HG03064 (cell line): ENCODE results near the gene NTM.
"Not testable (repeated sequence)": the region's sequence is repeated elsewhere in the genome, so short reads cannot be mapped to it uniquely, and the experiment has no call there.

ENCODE experiments used
- ATAC-seq: cut with Tn5 transposase; IDR thresholded peaks from one replicate; pipeline ENCODE4 v1.9.1; 2021; ENCODE audit warnings: low read depth; ENCODE audit not compliant: unreplicated experiment

NTM gene

DNA sequence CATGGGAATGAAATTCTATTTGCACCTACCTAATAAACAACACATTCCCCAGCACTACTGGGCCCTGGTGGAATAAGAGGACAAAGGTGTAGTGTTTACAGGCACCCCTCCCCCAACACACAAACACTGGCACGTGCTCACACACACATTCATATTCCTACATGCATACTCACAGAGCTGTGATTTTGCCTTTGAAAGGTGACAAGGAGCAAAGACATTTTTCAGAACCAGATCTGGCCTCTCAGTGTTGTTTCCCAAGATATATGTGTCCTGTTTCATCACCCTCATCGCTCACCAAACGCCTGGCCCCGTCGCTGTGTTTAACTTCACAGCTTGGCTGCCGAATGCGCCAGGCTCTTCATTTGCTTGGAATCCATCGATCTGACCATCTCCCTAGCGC lies 292.6 kb downstream of the NTM start:
- no peak for ATAC-seq

DNA sequence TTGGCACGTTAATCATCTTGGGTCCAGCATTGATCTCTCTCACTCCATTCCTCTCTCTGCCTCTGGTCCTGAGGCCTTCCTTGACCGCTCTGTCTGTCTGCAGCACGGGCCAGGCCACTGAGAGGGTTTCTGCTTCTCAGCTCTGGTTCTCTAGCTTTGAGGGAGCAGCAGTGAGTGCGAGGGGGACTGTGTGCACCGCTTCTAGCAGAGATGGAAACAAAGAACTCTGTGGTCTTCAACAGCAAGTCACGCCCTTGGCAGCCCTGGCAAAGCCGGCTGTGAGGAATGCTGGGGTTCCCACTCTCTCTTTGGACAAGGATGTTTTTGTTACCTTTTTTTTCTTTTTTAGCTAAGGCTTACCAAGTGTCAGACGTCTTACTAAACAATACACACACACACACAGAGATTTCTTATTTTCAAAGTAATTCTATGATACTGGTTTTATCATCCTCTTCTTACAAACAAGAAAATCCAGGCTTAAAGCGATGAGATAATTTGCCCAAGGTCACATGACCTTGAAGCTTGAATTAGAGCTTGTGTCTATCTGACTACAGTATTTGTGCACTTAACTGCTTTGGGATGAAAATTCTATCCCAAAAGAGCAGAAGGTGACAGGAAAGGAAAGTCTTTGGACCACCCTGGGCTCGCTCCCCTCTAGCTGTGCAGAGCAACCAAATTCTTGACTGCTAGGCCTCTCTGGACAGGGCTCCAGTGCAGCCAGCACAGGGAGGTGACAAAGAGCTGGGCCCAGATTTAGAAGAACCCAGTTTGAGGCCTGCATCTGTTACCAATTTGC lies 293.2 kb downstream of the NTM start:
- ATAC-seq: no peak

DNA sequence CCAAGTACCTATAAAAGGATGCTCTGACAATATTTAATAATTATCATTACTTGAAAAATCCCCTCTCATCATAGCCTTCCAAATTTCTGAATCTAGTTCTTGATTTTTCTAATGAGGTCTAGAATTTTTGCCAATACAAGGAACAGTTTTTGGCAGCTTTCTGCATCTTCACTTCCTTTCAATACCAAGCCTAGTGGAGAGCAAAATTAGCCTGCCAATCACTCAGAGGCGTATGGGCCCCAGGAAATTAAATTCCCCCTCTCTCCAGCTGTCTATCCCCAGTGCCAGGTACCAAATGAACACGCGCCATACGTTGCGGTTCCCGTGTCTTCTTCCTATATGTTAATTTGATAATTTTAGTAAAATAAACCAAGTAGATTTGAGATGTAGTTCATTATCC lies 293.9 kb downstream of the NTM start:
- no peak for ATAC-seq

DNA sequence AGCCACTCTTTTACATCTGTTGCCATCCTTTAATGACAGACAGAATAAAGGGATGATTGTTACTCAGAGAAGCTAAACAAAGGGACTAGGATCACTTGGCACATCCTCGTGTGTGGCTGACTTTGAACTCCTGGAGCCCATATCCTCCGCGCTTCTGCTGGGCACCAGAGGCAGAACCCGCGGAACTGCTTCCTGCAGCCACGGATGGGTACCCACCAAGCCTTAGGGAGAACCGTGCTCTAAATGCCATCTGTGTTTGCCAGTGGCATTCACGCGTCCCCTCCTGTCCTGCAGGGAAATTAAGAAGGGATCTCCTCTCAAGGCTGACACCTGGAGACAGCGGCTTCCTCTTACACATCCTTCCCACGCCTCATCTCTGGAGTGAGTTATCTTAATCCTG lies 294.4 kb downstream of the NTM start:
- no peak for ATAC-seq

DNA sequence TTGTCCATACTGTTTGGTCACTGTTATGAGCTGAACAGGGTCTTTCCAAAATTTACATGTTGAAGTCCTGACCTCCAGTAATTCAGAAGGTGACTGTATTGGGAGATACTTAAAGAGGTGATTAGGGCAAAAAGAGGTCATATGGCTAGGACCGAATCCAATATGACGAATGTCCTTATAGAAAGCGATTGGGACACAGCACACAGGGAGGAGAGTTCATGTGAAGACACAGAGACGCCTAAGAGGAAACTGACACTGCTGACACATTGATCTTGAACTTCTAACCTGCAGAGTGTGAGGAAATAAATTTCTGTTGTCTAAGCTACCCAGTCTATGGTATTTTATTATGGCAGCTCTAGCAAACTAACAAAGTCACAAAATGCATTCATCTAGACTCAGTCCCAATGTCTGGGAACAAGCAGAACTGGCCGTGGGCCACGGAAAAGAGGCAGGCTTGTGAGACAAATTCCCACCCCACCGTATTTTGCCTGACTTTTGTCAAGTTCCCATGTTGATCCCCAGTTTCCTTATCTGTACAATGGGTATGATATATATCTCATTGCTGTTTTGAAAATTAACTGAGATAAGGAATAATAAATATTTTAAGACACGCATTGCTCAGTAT lies 295.0 kb downstream of the NTM start:
- no peak for ATAC-seq

DNA sequence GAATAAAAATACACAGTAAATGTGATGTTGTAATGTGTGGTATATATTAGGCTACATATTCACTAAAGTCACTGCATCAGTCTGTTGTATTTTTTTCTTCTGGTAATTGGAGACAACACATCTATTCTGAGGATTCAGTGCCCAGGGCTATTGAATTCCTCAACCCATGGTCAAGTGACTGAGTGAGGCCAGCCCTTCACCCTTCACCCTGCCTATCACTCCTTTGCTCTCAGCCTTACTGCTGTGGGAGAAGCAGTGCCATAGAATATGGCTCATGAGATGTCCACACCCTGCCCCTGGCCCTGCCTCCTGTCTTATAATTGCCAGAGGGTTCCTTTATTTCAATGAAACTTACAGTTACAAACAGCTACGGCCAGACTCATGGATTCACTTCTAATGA lies 295.6 kb downstream of the NTM start:
- no peak for ATAC-seq

DNA sequence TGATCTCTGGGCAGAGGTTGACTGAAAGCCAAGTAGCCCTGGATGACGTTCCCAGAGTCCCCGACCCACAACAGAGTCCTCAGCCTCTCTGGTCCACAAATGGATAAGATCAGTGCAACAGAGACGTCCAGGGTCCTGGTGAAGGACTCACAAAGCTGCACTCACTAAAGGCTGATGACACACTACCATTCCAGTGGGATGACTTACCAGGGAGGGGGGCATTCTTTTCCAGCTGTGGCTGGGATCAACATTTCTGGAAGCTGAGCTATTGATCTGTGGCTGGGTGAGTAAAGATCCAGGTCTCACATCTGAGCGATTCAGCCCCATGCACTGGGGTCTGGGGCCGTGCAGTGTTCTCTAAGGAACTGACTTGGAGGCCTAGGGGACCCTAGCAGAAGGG lies 296.2 kb downstream of the NTM start:
- ATAC-seq: no peak

DNA sequence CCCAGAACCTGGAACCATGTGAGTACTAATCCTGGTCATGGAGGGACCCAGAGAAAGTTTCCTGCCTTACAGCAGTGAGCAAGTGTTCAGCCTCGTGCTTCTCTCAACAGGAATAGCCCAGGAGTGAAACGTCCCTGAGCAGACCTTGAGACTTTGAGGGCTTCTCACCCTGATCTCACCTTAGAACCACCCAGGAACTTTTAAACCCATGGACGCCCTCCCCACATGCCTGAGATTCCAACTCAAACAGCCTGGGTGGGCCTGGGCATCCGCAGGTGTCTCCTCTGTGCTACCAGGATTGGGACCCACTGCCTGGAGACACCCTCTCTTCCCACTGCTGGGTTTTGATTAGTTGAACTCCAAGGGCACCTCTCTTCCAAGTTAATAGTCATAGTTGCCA lies 297.2 kb downstream of the NTM start:
- no peak for ATAC-seq

DNA sequence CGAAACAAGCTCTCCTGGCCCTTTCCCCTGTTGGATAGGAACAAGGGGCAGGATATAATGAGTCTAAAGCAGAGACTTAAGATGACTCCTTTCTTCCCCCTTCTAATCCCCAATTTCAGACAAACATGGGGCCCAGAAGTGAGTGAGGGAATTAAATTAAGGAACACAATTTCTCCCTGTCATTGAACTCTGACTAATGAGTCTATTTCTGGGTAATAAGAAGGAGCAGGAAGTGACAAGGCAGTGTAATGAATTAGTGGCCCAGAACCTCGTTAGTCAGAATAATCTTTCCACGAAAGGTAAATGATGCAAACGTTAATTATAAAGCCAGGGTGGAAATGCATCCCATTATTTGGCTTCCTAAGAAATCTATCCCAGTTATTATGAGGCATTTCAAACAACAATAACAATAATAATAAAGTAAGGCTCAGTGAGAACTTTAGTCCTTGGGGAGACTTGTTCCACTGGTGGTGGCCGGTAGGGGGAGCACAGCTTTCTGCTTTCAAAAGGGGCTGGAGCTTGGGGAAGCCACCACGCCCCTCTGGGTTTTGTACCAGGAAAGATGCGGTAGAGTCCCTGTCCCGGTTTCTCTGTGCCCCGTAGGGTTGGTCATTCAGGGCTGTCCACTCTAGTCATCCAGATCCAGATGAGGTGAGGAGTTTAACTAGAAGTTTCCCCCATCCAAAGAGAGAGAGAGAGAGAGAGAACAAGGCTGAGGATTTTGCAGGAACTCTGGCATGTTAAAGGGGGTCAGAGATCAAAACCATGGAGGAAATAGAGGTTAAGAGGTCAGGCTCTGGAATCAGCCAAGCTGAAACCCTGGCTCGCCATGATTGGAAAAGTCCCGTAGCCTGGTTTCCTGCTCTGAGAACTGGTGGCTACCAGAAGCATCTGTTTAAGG lies 298.3 kb downstream of the NTM start:
- no peak for ATAC-seq

DNA sequence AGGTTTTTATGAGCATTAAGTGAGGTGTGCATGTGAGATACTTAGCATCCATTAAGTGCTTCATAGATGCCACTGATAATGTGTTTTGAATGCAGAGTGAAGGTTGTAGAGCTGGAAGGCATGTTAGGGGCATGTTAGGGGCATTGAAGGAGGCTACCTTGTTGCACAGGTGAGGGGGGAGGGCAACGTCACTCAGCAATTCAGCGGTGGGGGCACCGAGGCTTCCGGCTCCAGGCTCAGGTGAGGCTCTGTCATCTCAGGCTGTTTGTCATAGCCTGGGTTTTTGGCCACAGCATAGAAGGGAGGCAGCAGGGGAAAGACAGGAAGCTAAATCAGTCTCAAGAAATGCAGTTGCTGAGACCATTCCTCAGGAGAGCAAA lies 299.0 kb downstream of the NTM start:
- ATAC-seq: no peak

DNA sequence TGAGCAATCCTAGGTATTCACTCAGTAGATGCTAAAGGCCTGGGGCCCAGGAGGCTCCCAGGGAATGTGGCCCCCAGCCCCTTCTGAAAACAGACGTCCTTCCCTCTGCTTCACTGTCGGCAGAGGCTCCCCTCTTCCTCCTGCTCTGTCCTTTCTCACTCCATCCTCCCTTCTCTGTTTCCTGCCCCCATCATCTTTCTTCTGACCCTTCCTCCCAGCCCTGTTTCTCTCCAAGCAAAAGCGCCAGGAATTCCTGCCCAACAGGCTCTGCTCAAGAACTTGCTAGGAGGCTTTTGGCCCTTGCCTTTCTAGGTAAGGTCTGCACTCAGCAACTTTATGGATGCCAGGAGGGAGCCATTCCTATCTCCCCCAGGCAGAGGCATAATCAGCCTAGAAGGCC lies 300.5 kb downstream of the NTM start:
- ATAC-seq: no peak

DNA sequence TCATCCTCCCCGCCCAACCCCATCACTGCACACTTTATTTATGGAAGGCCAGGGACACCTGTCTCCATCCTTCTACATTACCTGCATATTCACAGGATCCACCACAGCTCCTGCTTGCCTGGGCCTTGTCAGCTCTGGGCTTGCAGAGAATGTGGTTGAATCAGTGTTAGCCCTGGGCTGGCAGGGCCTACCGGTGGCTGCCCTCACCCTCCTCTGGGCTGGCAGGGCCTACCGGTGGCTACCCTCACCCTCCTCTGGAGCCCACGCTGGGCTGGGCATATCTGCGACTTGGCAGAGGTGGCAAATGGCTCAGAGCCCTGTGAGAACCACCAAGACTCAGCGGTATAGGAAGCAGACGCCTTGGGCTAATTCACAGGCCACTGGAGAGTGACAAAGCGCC lies 300.9 kb downstream of the NTM start:
- no peak for ATAC-seq

DNA sequence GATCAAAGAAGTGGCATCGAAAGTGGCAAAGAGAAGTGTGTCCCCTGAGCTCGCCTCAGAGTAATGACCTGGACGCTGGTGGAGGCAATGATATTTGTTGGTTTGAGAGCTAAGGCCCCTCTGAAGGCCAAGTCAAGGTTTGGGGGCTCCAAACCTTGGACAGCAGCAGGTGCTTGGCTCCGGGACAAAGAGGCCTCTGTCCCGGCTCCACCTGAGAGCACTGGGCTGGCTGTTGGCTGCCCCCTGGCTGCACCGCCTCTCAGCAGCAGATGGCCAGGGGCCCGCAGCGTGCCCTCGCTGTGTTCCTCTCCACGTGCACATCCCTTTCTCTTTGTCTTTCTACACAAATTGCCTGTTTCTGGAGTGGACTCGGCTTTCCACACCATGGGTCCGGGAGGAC lies 301.3 kb downstream of the NTM start:
- no peak for ATAC-seq

DNA sequence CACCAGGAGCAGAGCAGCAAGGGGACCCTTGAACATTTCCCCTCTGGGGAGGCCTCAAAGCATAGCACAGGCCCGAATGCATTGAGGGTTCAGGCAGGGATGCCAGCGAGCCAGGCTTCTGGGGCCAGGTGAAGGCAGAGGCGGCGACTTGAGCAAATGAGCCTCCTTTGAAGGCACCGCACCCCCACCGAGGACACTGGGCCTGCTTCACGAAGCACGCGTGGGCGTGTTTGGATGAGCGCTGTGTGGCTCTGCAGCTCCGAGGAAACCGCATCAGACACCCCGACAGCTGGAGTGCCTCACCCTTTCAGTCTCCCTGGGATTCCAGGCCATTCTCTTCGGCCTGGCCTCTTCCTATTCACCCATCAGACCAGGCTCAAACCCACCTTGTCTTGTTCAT lies 301.8 kb downstream of the NTM start:
- no peak for ATAC-seq

DNA sequence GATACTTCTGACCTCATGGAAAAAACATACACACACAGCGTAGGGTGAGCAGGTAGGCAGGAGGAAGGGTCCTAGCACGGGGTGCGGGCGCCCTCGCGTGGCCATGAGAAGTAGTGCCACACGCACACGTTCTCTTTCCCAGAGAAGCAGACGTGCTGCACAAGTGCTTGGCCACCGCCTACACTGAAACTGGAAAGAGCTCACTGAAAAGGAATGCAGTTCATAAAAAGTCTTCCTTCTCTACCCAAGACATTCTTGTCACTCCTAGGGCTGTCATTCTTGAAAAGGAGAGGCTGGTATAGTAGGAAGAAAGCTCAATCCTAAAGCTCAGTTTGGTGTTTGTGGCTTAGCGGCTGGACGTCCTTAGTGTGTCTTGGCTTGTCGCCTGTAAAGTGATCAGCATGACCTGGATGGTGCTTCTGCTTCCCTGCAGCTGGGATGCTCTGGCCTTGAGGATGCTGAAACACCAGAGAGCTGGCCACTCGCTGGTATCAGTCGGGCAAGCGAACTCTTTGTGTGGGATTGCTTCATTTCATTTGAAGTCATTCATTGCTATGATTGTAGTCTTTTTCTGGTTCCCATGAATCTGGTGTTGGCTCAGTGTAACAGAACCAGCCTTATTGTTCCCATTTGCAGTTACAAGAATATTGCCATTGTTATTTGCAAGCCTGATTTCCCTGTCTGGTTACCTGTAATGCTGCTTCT lies 303.8 kb downstream of the NTM start:
- peak; percentile 82 for ATAC-seq

DNA sequence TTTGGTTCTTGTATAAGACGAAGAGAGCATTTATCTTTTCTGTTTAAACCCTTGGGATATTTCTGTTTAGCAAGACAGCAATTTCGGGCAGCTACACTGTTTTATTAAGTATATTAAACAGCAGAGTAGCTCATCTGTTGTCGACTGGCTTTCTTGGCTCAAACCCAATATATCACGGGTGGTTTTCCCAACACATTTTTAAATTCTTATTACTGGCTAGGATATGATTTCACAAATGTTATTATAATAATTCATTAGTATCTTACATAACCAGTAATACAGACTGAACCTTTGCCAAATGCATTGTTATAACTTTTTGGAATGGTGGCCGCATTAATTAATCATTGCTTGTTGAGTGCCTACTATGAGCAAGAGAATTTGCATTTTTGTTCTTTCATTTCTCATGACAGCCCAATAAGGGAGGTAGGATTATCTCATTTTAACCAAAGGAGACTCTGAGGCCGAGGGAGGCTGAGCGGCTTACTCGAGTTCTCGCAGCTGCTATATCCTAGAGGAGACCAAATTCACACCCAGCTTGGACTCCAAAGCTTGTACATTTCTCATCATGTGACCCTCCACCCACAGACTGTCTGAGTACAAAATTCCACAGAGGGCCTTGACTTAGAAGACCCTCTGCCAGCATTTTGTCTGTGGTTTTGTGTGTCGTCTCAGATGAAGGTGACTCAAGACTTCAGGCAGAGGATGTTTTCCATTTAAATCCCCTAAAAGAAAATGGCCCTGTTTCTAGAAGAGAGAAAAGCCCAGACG lies 304.9 kb downstream of the NTM start:
- ATAC-seq: no peak

DNA sequence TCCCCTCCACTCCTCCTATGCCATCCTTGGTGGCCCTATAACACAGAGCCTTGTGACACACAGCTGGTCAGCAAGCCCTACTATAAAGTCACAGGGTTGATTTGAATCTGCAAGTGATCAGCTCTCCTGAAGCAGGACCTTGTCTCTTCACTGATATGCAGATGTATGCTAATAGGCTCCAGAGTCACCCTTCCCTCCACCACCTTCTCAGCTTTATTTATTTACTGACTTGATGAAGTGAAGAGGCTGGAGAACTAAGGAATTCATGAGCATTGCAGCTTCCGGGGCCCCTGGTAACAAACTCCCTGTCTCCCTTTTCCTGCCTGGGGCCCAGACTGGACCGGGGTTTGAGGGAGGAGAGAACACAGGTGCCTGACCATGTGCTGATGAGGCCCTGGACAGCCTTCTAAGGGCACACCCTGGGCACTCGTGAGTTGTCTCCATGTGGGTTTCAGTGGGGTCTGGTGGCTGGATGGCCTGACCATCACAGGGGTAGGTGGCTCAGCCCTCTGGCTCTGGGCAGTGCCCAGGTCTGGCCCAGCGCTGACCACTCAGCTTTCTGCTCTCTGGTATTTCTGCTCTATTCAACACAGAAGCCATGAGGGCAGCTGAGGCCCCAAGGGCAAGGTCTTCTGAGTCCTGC lies 307.5 kb downstream of the NTM start:
- no peak for ATAC-seq

DNA sequence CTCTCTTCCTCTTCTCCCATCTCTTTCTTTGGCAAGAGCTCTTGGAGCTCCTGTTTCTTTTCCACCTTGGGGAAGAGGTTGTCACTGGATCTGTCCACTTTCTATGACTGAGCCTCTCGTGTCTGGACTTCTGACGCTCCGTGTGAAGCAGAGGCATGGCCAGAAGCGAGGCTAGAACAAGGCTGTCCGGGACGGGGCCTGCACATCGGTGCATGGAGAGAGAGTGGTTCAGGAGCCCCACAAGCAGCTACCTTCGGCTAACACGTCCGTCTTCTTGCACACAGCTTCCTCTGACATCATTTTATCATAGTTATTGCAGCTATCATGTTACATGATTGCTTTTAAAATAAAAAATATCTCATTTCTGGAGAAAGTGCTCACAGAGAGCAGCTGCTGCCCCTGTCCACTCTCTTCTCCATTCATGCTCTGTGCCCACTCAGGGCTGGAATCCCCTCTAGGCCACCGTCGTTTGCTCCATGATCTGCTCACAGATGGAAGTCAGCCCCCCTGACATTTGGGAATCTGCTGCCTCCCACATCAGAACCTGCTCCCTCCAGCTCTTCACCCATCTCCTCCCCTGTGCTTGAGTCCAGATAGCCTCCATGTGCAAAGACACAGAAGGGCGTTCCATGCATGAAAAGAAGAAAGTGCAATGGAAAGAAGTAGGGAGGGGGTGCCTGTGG lies 308.4 kb downstream of the NTM start:
- no peak for ATAC-seq

DNA sequence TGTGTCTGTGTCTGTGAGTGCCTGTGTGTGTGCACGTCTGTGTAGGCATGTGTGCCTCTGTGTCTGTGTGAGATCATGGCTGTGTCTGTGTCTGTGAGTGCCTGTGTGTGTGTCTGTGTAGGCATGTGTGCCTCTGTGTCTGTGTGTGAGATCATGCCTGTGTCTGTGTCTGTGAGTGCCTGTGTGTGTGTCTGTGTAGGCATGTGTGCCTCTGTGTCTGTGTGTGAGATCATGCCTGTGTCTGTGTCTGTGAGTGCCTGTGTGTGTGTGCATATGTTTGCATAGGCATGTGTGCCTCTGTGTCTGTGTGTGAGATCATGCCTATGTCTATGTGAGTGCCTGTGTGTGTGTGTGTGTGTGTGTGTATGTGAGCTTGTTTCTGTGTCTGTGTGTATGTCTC lies 310.0 kb downstream of the NTM start:
- ATAC-seq: not testable (repeated sequence)
